A549 (cell line): ENCODE results near the gene METTL1. TPM values are rescaled to one million over a fixed set of nuclear protein-coding genes. Genes with fewer than 3 reads are reported as not detected.

Experiments
- ATAC-seq, 2 experiments: fragments of 200-7000 bp in 1 of 2; fragments of >200 bp in 1 of 2; cut with Nextera tagmentation in 1 of 2; cut with Tn5 transposase in 1 of 2; 3 replicates each; pipeline versions ENCODE4 v1.8.0 to v1.9.1; 2018 to 2020; ENCODE audit warnings: mild to moderate bottlenecking in 1 of 2, moderate library complexity in 1 of 2
- CTCF ChIA-PET: fragments of 300-600 bp; sonication (Branson Sonifier 250); formaldehyde crosslinking; extraction: SDS; loops from one replicate; lab custom pipeline; 2021; ENCODE audit warnings: antibody characterized with exemption, inconsistent platforms; lab: Yijun Ruan, JAX
- POLR2A ChIA-PET: fragments of 350-600 bp; formaldehyde crosslinking; extraction: SDS; loops from one replicate; lab custom pipeline; 2021; ENCODE audit warnings: antibody characterized with exemption, inconsistent platforms; lab: Yijun Ruan, JAX
- DNase-seq, 2 experiments: peaks; one replicate each; pipeline versions ENCODE4 v3.0.0 to v3.0.0-alpha.2; 2011 to 2016; ENCODE audit warnings: low read depth in 1 of 2, low spot score in 1 of 2
- FAIRE-seq: peaks from 2 replicates; lab custom pipeline; 2011; peaks lifted over from hg19 to GRCh38; lab: Jason Lieb, UNC
- H3K27ac ChIP-seq, 2 experiments: fragments of >200 bp; sonication (Bioruptor Twin); formaldehyde crosslinking; 3 replicates each; pipeline ENCODE4 v1.5.1; 2016 to 2017
- H3K4me1 ChIP-seq: fragments of >200 bp; sonication (Bioruptor Twin); formaldehyde crosslinking; 3 replicates; pipeline ENCODE4 v1.6.1; 2016
- H3K4me2 ChIP-seq: fragments of >200 bp; sonication (Bioruptor Twin); formaldehyde crosslinking; 3 replicates; pipeline ENCODE4 v1.6.1; 2016
- H3K4me3 ChIP-seq: fragments of >200 bp; sonication (Bioruptor Twin); formaldehyde crosslinking; 3 replicates; pipeline ENCODE4 v1.5.1; 2016
- H3K9me3 ChIP-seq: fragments of >200 bp; sonication (Bioruptor Twin); formaldehyde crosslinking; 3 replicates; pipeline ENCODE4 v1.6.1; 2016
- CHD2 ChIP-seq: fragments of 150-350 bp; IDR thresholded peaks from 2 replicates; pipeline ENCODE4 v1.6.1; 2014; ENCODE audit warnings: low read length; ENCODE audit not compliant: partially characterized antibody
- EHMT2 ChIP-seq: fragments of 200-600 bp; sonication (generic); IDR thresholded peaks from 2 replicates; pipeline ENCODE4 v1.6.1; 2016; ENCODE audit warnings: antibody characterized with exemption, low read depth, mild to moderate bottlenecking, moderate library complexity
- FOSL2 ChIP-seq, 2 experiments: fragments of 450-650 bp in 1 of 2; fragments of >200 bp in 1 of 2; sonication (Bioruptor Twin) in 1 of 2; formaldehyde crosslinking; IDR thresholded peaks; 2 replicates each; pipeline versions ENCODE4 v1.5.0 to v1.6.1; 2016 to 2020; ENCODE audit warnings: mild to moderate bottlenecking in 1 of 2, moderate library complexity in 1 of 2
- GATA3 ChIP-seq: IDR thresholded peaks from 2 replicates; pipeline ENCODE4 v1.6.1; 2012; ENCODE audit warnings: borderline replicate concordance
- HES2 ChIP-seq: fragments of >200 bp; sonication (Bioruptor Twin); formaldehyde crosslinking; IDR thresholded peaks from 2 replicates; pipeline ENCODE4 v1.6.1; 2016
- HMGXB4 ChIP-seq: fragments of 250-450 bp; sonication (Bioruptor Pico); IDR thresholded peaks from 2 replicates; pipeline ENCODE4 v1.5.0; 2021; ENCODE audit warnings: mild to moderate bottlenecking, moderate library complexity, borderline replicate concordance
- HOXB5 ChIP-seq: fragments of 250-450 bp; sonication (Bioruptor Pico); IDR thresholded peaks from 2 replicates; pipeline ENCODE4 v1.5.0; 2020; ENCODE audit warnings: mild to moderate bottlenecking, moderate library complexity
- JUN ChIP-seq, 2 experiments: fragments of >200 bp; sonication (Bioruptor Twin); formaldehyde crosslinking; IDR thresholded peaks; 2 replicates in 1 of 2; 3 replicates in 1 of 2; pipeline ENCODE4 v1.6.1; 2016 to 2017
- JUNB ChIP-seq: fragments of >200 bp; sonication (Bioruptor Twin); formaldehyde crosslinking; IDR thresholded peaks from 2 replicates; pipeline ENCODE4 v1.6.1; 2016
- KDM1A ChIP-seq: fragments of 200-600 bp; sonication (generic); IDR thresholded peaks from 2 replicates; pipeline ENCODE4 v1.6.1; 2016; ENCODE audit warnings: low read depth, mild to moderate bottlenecking
- MAFK ChIP-seq: fragments of 450-650 bp; IDR thresholded peaks from 2 replicates; pipeline ENCODE4 v1.6.1; 2014; ENCODE audit not compliant: partially characterized antibody
- MAX ChIP-seq: IDR thresholded peaks from 2 replicates; pipeline ENCODE4 v1.6.1; 2012
- MAZ ChIP-seq: fragments of 150-350 bp; IDR thresholded peaks from 2 replicates; pipeline ENCODE4 v1.6.1; 2014; ENCODE audit warnings: antibody characterized with exemption, low read depth, low read length, borderline replicate concordance
- NFE2L2 ChIP-seq: fragments of 150-350 bp; conservative IDR thresholded peaks from 2 replicates; pipeline ENCODE4 v1.6.1; 2014; ENCODE audit warnings: low read length
- POLR2AphosphoS2 ChIP-seq: conservative IDR thresholded peaks from 2 replicates; pipeline ENCODE4 v1.6.1; 2012; ENCODE audit warnings: low read length, improper control_type of control experiment, inconsistent platforms
- TFCP2L1 ChIP-seq: fragments of 250-450 bp; sonication (Bioruptor Pico); IDR thresholded peaks from 2 replicates; pipeline ENCODE4 v1.5.0; 2021; ENCODE audit warnings: mild to moderate bottlenecking
- USF2 ChIP-seq: fragments of 450-650 bp; IDR thresholded peaks from 2 replicates; pipeline ENCODE4 v1.6.1; 2014; ENCODE audit warnings: antibody characterized with exemption
- ZSCAN20 ChIP-seq: fragments of 250-450 bp; sonication (Bioruptor Pico); IDR thresholded peaks from 2 replicates; pipeline ENCODE4 v1.8.0; 2022; ENCODE audit warnings: mild to moderate bottlenecking, moderate library complexity
- WGBS: methylation state at CpG from one replicate; pipeline ENCODE4 v1.1.6; 2017; ENCODE audit errors: missing lambda C conversion rate; 5-methylcytosine and 5-hydroxymethylcytosine counted together
- polyA plus RNA-seq, 4 experiments: library from polyadenylated mRNA; depleted of rRNA in 3 of 4; stranded (reverse); fragments of >200 nt; fragmentation: RNase III in 1 of 4; extraction: RNeasy Plus Mini Kit Qiagen cat#74134 plus additional on column Dnase treatment in 1 of 4; gene quantifications; 2 replicates in 3 of 4; 3 replicates in 1 of 4; pipeline ENCODE4 v1.2.3, GENCODE V29; 2011 to 2017

Gene METTL1
- polyA plus RNA-seq, 2 of the 4 experiments (the other 2 are of a cell fraction), result 55.2 to 60.2 TPM

GRCh38 chr12:57767305-57767698 is 4.6 kb downstream of the METTL1 start:
- ATAC-seq (no peak), FAIRE-seq (no peak), DNase-seq (no peak)
- H3K9me3 ChIP-seq, result no peaks in the 10 kb centered on the region
- ChIA-PET POLR2A (interaction anchor here (1.1 to 2.2 kb wide), 3 partner anchors 10 to 31 kb away, joined by 3 to 7 read pairs (median 3); partner anchors contain the start of gene TSPAN31), CTCF (interaction anchor here (0.7 to 8.0 kb wide), 13 partner anchors 8 to 43 kb away, joined by 3 to 117 read pairs (median 4); partner anchors contain the start of genes CDK4, MARCHF9 and TSFM)
- peak overlapping the region; percentile 98; the same call in 2 of the 3 replicates for H3K4me2 ChIP-seq
- no peak overlapping the region for H3K4me3 ChIP-seq
- TF ChIP-seq GATA3, result no peak
- TF ChIP-seq KDM1A, result no peak
- TF ChIP-seq MAFK, result no peak
- TF ChIP-seq NFE2L2, result no peak
- TF ChIP-seq POLR2AphosphoS2, result no peak
- no peak for TF ChIP-seq HES2
- TF ChIP-seq MAX, result no peak
- no peak for TF ChIP-seq EHMT2
- TF ChIP-seq HOXB5, result no peak
- no peak for TF ChIP-seq ZSCAN20
- no peak for TF ChIP-seq USF2
- TF ChIP-seq MAZ, result no peak
- H3K4me1 ChIP-seq, result peaks cover 32% of the 10 kb centered on the region
- H3K27ac ChIP-seq, result no peak overlapping the region

GRCh38 chr12:57766464-57767304 is 5.2 kb downstream of the METTL1 start, which contains the start of gene CYP27B1:
CYP27B1 (minus strand) TSS chr12:57767078; CDS start chr12:57767041, 37 bp downstream.
- CTCF ChIA-PET, result interaction anchor here (0.9 to 8.0 kb wide), 16 partner anchors 8 to 183 kb away, joined by 3 to 117 read pairs (median 4); partner anchors contain the start of genes CDK4, MARCHF9 and TSFM
- peak within 1 kb of the TSS in 1 of 2 experiments; percentile 88; a peak in 3 of 6 replicates for H3K27ac ChIP-seq
- TF ChIP-seq TFCP2L1, result 0 out of 2 replicates have a peak, but pooled peaks have one; percentile 18
- peak; percentile 59 for TF ChIP-seq GATA3
- no peak for TF ChIP-seq JUNB
- TF ChIP-seq CHD2, result no peak
- TF ChIP-seq KDM1A, result no peak
- no peak for TF ChIP-seq HES2
- TF ChIP-seq JUN (IDR thresholded peaks at IDR 0.05), result peak in 1 of 2 experiments; percentile 8; a peak in 1 of 5 replicates
- no peak for TF ChIP-seq FOSL2 (IDR thresholded peaks at IDR 0.05)
- no peak for TF ChIP-seq FOSL2 (CRISPR knock-in tag; IDR thresholded peaks at IDR 0.05)
- 0 out of 2 replicates have a peak, but pooled peaks have one; percentile 16 for TF ChIP-seq MAX
- no peak for TF ChIP-seq HMGXB4 (CRISPR knock-in tag)
- TF ChIP-seq, all 56 proteins: peak for 4
- POLR2A ChIA-PET, result interaction anchor here (1.1 to 2.2 kb wide), 3 partner anchors 10 to 31 kb away, joined by 3 to 7 read pairs (median 3); partner anchors contain the start of gene TSPAN31
- Histone ChIP-seq H3K4me3 (peak within 1 kb of the TSS; percentile 52), H3K4me2 (peak within 1 kb of the TSS; percentile 98), H3K4me1 (peaks cover 32% of the 10 kb centered on the region), H3K9me3 (no peaks in the 10 kb centered on the region)
- peak; percentile 23 to 45 for ATAC-seq
- no peak for FAIRE-seq
- peak in 1 of 2 experiments; percentile 54 for DNase-seq
- 34% methylated on average over 38 of the region's 38 CpGs for WGBS
